ENCODE data around the gene FNDC8. TPM values are rescaled to one million over a fixed set of nuclear protein-coding genes. Genes with fewer than 3 reads are reported as not detected.

FNDC8 gene
- total and polyA plus RNA-seq, 10 donors, result 0.10 TPM; not detected in 9

GRCh38 chr17:35080536-35080935 is 40.9 kb upstream of the FNDC8 start:
- Histone ChIP-seq H3K9me3 (no peaks in the 10 kb centered on the region), H3K4me1 (peaks cover 12 to 77% (median 41%) of the 10 kb centered on the region in 6 donors), H3K27me3 (replicated peaks in 1 of 7) (no peaks in the 10 kb centered on the region), H3K27ac (peak overlapping the region in 4 of 8 donors; percentile 19 to 54 (median 27)), H3K36me3 (no peaks in the 10 kb centered on the region), H3K4me3 (no peak overlapping the region)
- no peak for TF ChIP-seq POLR2A (IDR thresholded peaks at IDR 0.05)
- TF ChIP-seq POLR2AphosphoS5 (IDR thresholded peaks at IDR 0.05), result no peak
- DNase-seq, result no peak
- WGBS, 5 donors, result 31 to 58% (median 48%) methylated on average over 1 of the region's 1 CpG
- intact Hi-C loops (cut with DNase I; ENCODE audit: low total_unique reads), result loop anchor here (10.0 kb wide), 1 partner anchor 56 kb away; no protein-coding TSS in a partner anchor

- DNase-seq, result no peak
- Histone ChIP-seq H3K4me3 (no peak overlapping the region), H3K36me3 (no peaks in the 10 kb centered on the region), H3K9me3 (no peaks in the 10 kb centered on the region), H3K27me3 (replicated peaks in 1 of 7) (no peaks in the 10 kb centered on the region), H3K27ac (peak overlapping the region in 2 of 8 donors; percentile 27 to 40), H3K4me1 (peaks cover 12 to 78% (median 47%) of the 10 kb centered on the region in 6 donors)
- 95 to 98% (median 97%) methylated on average over 1 of the region's 1 CpG for WGBS, 5 donors
- TF ChIP-seq CTCF (IDR thresholded peaks at IDR 0.05 in 8 of 11, conservative IDR thresholded peaks at IDR 0.05 in 3 of 11) (no peak), POLR2AphosphoS5 (IDR thresholded peaks at IDR 0.05) (no peak), POLR2A (IDR thresholded peaks at IDR 0.05) (no peak)
- intact Hi-C loops (cut with DNase I; ENCODE audit: low total_unique reads), result loop anchor here (10.0 kb wide), 1 partner anchor 57 kb away; no protein-coding TSS in a partner anchor
These were observed 39.8 kb upstream of the FNDC8 start for GRCh38 chr17:35081638-35082037.

GRCh38 chr17:35082073-35082657 is 39.2 kb upstream of the FNDC8 start:
- Histone ChIP-seq H3K9me3 (no peaks in the 10 kb centered on the region), H3K27me3 (replicated peaks in 1 of 7) (no peaks in the 10 kb centered on the region), H3K4me3 (no peak overlapping the region), H3K36me3 (no peaks in the 10 kb centered on the region), H3K27ac (peak overlapping the region in 3 of 8 donors; percentile 27 to 45 (median 40)), H3K4me1 (peaks cover 17 to 79% (median 52%) of the 10 kb centered on the region in 6 donors)
- intact Hi-C loops (cut with DNase I; ENCODE audit: low total_unique reads), result loop anchor here (10.0 kb wide), 1 partner anchor 57 kb away; no protein-coding TSS in a partner anchor
- DNase-seq, result no peak
- WGBS, 5 donors, result 47 to 55% (median 48%) methylated on average over 3 of the region's 3 CpGs
- no peak for TF ChIP-seq POLR2A (IDR thresholded peaks at IDR 0.05)
- no peak for TF ChIP-seq POLR2AphosphoS5 (IDR thresholded peaks at IDR 0.05)
- TF ChIP-seq CTCF (IDR thresholded peaks at IDR 0.05 in 8 of 11, conservative IDR thresholded peaks at IDR 0.05 in 3 of 11), result no peak

- WGBS, 5 donors, result 77 to 87% (median 83%) methylated on average over 2 of the region's 2 CpGs
- no peak for DNase-seq
- H3K4me3 ChIP-seq, result no peak overlapping the region
- TF ChIP-seq CTCF (IDR thresholded peaks at IDR 0.05 in 8 of 11, conservative IDR thresholded peaks at IDR 0.05 in 3 of 11) (no peak), POLR2AphosphoS5 (IDR thresholded peaks at IDR 0.05) (no peak), POLR2A (IDR thresholded peaks at IDR 0.05) (no peak)
- intact Hi-C loops (cut with DNase I; ENCODE audit: low total_unique reads), result loop anchor here (10.0 kb wide), 1 partner anchor 58 kb away; no protein-coding TSS in a partner anchor
- no peaks in the 10 kb centered on the region for H3K9me3 ChIP-seq
- H3K36me3 ChIP-seq, result no peaks in the 10 kb centered on the region
- no peaks in the 10 kb centered on the region for H3K27me3 ChIP-seq (replicated peaks in 1 of 7)
- H3K4me1 ChIP-seq, result peaks cover 24 to 87% (median 61%) of the 10 kb centered on the region in 6 donors
- H3K27ac ChIP-seq, result peak overlapping the region in 3 of 8 donors; percentile 10 to 40 (median 27)
These were observed 38.3 kb upstream of the FNDC8 start for GRCh38 chr17:35083071-35083470.

Data from spleen (tissue), 11 donors.